Fibroblast of pulmonary artery (primary cell): Measurements from ENCODE around the gene NR4A3.

Experiments used
- DNase-seq: peaks from one replicate; pipeline ENCODE4 v3.0.0-alpha.2; 2010; ENCODE audit warnings: low read depth
- H3K4me3 ChIP-seq: replicated peaks from 2 replicates; pipeline ENCODE4 v1.5.1; 2011; ENCODE audit warnings: low read depth, mild to moderate bottlenecking, control low read depth, low read length, moderate library complexity
- TF ChIP-seq, protein P1 (sequence below): IDR thresholded peaks from 2 replicates; pipeline ENCODE4 v1.5.1; 2011; ENCODE audit warnings: mild to moderate bottlenecking, control low read depth, low read length, inconsistent platforms; ENCODE audit errors: missing control alignments

Gene NR4A3

DNA sequence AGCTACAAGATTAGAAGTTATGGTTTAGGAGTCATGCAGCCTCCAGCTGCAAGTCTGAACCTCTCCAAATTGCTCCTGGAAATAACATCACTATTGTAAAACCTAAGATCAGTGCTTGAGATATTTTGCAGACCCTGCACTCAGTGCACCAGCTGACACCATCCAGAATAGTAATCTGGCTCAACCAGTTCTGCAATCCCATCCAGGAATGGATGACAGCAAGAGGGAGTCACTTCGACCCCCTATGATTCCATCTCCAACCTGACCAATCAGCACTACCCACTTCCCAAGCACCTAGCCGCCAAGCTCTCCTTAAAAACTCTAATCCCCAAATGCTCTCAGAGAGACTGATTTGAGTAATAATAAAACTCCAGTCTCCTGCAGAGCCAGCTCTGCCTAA, 37.9 kb upstream of the NR4A3 start:
- DNase-seq, result no peak
- TF ChIP-seq, protein P1, sequence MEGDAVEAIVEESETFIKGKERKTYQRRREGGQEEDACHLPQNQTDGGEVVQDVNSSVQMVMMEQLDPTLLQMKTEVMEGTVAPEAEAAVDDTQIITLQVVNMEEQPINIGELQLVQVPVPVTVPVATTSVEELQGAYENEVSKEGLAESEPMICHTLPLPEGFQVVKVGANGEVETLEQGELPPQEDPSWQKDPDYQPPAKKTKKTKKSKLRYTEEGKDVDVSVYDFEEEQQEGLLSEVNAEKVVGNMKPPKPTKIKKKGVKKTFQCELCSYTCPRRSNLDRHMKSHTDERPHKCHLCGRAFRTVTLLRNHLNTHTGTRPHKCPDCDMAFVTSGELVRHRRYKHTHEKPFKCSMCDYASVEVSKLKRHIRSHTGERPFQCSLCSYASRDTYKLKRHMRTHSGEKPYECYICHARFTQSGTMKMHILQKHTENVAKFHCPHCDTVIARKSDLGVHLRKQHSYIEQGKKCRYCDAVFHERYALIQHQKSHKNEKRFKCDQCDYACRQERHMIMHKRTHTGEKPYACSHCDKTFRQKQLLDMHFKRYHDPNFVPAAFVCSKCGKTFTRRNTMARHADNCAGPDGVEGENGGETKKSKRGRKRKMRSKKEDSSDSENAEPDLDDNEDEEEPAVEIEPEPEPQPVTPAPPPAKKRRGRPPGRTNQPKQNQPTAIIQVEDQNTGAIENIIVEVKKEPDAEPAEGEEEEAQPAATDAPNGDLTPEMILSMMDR, result no peak
- H3K4me3 ChIP-seq, result no peak overlapping the region

DNA sequence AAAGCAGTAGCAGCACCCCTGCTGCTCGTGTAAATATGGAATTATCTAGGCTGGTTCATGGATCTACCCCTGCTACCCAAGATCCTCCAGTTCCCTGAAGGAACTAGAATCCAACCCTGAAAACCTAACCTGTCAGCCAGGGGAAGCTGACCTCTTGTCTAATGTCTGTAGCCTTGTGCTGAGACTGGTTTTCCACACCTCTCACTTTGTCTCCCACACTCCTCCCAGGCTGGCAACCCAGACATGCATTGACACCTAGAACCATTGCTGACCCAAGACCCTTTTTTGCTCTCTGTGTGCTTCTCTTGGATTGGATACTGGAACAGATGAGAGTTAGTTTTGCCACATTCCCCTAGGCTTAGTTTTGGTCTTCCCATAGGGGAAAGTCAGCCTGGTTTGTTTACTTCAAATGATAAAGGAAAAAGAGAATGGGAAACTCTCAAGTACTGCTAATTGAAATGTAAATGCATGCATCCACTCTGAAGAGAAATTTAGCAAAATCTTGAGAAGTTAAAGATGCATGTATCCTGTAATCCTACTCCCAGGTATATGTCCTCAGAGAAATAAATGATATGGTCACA, 36.6 kb upstream of the NR4A3 start:
- TF ChIP-seq, protein P1, result no peak
- no peak overlapping the region for H3K4me3 ChIP-seq
- no peak for DNase-seq

DNA sequence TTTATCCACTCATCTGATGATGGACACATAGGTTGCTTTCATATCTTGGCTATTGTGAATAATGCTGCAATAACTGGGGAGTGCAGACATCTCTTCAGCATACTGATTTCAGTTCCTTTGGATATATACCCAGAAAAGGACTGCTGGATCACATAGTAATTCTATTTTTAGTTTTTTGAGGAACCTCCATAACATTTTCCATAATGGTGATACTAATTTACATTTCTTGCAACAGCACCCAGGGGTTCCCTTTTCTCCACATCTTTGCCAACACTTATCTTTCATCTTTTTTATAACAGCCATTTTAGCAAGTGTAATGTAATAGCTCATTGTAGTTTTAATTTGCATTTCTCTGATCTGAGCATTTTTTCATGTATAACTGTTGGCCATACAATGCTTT, 34.1 kb upstream of the NR4A3 start:
- no peak for DNase-seq
- TF ChIP-seq, protein P1, result no peak
- H3K4me3 ChIP-seq, result no peak overlapping the region

DNA sequence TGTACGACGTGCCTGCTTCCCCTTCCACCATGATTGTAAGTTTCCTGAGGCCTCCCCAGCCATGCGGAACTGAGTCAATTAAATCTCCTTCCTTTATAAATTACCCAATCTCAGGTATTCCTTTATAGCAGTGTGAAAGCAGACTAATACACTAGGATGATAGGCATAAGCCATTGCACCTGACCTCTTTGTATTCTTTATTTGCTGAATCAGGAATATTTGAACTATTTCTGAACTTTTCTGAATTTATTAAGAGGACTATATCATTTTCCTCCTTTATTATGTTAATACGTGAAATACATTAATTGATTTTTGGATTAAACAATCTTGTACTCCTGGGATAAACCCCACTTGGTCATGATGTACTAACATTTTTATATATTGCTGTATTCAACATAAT, 28.2 kb upstream of the NR4A3 start:
- H3K4me3 ChIP-seq, result no peak overlapping the region
- DNase-seq, result no peak
- TF ChIP-seq, protein P1, result no peak

DNA sequence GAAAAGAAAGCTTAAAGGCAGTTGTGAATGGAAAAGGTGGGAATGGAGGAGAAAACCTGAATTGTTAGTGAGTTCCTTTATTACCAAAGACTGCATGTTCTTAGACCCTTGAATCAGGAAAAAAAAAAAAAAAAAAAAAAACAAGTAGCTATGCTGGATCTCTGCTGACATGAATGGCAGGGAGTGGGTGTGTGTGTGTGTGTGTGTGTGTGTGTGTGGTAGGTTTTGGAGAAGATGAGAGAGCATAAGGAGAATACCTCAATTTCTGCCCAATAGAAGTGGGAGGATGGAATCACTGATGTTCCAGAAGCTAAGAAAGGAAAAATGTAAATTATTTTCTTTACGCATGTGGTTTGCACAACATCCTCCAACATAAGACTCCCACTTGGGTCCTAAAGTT, 25.5 kb upstream of the NR4A3 start:
- DNase-seq, result no peak
- no peak overlapping the region for H3K4me3 ChIP-seq
- TF ChIP-seq, protein P1, result no peak

DNA sequence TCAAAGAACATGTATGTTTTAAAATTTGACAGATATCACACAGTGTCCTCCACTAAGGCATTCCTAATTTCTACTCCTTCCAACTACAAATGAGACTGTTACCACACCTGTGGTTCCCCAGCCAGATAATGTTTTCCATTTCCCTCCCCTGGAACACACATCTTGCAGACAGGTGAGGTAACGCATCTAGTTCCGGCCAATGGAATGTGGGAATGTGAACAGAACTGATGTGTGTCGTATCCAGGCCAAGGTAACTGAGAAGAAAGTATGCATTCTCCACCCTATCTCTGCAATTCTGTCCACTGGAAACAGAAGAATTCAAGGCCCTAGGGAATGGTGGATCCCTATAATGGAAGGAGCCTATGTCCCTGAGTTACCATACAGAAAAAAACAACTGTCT, 19.9 kb upstream of the NR4A3 start:
- TF ChIP-seq, protein P1, result no peak
- DNase-seq, result no peak
- H3K4me3 ChIP-seq, result no peak overlapping the region

DNA sequence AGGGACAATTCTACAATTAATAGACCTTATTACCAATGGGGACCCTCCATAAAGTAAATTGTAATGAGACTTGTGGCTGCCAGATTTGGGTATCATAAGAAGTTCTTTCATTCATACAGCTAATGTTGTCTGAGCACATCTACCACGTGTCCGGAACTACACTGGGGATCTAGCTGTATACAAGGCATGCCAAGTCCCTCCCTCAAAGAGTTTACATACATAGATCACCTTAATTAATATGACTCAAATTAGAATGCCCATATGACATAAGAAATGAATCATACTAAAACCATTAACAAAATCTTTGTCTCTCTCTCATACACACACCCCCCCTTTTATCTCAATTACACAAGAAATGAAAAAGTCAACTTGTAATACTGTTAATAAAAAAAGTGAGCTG, 18.0 kb upstream of the NR4A3 start:
- TF ChIP-seq, protein P1, result no peak
- no peak for DNase-seq
- H3K4me3 ChIP-seq, result no peak overlapping the region
